MCF 10A (cell line): ENCODE results near the gene PODNL1. TPM values are rescaled to one million over a fixed set of nuclear protein-coding genes. Genes with fewer than 3 reads are reported as not detected.
"Not testable (repeated sequence)": the region's sequence is repeated elsewhere in the genome, so short reads cannot be mapped to it uniquely, and the experiment has no call there.

Experiments
- BruUV-seq: library from RNA; stranded (reverse); fragments of 400-500 nt; replicated peaks from 2 replicates; lab custom pipeline; 2021; lab: Mats Ljungman, UMichigan
- CTCF ChIA-PET: fragments of 300-600 bp; sonication (Branson Sonifier 250); formaldehyde crosslinking; extraction: SDS; loops from one replicate; lab custom pipeline; 2021; ENCODE audit warnings: antibody characterized with exemption, inconsistent platforms; lab: Yijun Ruan, JAX
- POLR2A ChIA-PET: fragments of 300-600, 350-650 bp; sonication (Branson Sonifier 250); formaldehyde crosslinking; extraction: SDS; loops from one replicate; lab custom pipeline; 2020; ENCODE audit warnings: antibody characterized with exemption, inconsistent platforms; lab: Yijun Ruan, JAX
- DNase-seq: peaks from one replicate; pipeline ENCODE4 v3.0.0-alpha.2; 2018; ENCODE audit not compliant: unreplicated experiment
- H3K27ac Mint-ChIP-seq: one replicate; pipeline ENCODE4 v1.8.0; 2022; ENCODE audit warnings: mild to moderate bottlenecking, low read depth, mixed read lengths; ENCODE audit not compliant: unreplicated experiment
- H3K27me3 Mint-ChIP-seq: one replicate; pipeline ENCODE4 v1.8.0; 2022; ENCODE audit warnings: mixed read lengths; ENCODE audit not compliant: insufficient read depth, unreplicated experiment
- H3K36me3 Mint-ChIP-seq: one replicate; pipeline ENCODE4 v1.8.0; 2022; ENCODE audit warnings: mild to moderate bottlenecking, moderate library complexity, mixed read lengths; ENCODE audit not compliant: insufficient read depth, unreplicated experiment
- H3K4me1 Mint-ChIP-seq: one replicate; pipeline ENCODE4 v1.8.0; 2022; ENCODE audit warnings: mixed read lengths; ENCODE audit not compliant: insufficient read depth, unreplicated experiment
- H3K4me3 Mint-ChIP-seq: one replicate; pipeline ENCODE4 v1.8.0; 2022; ENCODE audit warnings: mild to moderate bottlenecking, moderate library complexity, mixed read lengths; ENCODE audit not compliant: unreplicated experiment
- H3K9me3 Mint-ChIP-seq: one replicate; pipeline ENCODE4 v1.8.0; 2022; ENCODE audit warnings: mixed read lengths; ENCODE audit not compliant: unreplicated experiment
- CTCF ChIP-seq: fragments of 200-600 bp; IDR thresholded peaks from one replicate; pipeline ENCODE4 v1.8.0; 2022; ENCODE audit warnings: antibody characterized with exemption, mild to moderate bottlenecking; ENCODE audit not compliant: unreplicated experiment
- intact Hi-C: fragments of 100-400 bp; cut with micrococcal nuclease; formaldehyde crosslinking; loops from 2 replicates; pipeline ENCODE4 v1.14.1; 2022
- total RNA-seq: library from RNA; stranded (reverse); gene quantifications from 2 replicates; pipeline ENCODE4 v1.2.3, GENCODE V29; 2022

Gene PODNL1
- total RNA-seq, 1 experiment from 2014 or later, result 0.51 TPM

GRCh38 chr19:13977803-13978202 lies 39.6 kb upstream of the PODNL1 start:
- TF ChIP-seq CTCF, result no peak
- no peak overlapping the region for H3K27ac Mint-ChIP-seq
- H3K27me3 Mint-ChIP-seq, result no peaks in the 10 kb centered on the region
- intact Hi-C loops, result no loop called here
- H3K36me3 Mint-ChIP-seq, result peaks cover 43% of the 10 kb centered on the region
- POLR2A ChIA-PET, result no interaction called here
- no peaks in the 10 kb centered on the region for H3K9me3 Mint-ChIP-seq
- no peak overlapping the region for H3K4me3 Mint-ChIP-seq
- CTCF ChIA-PET, result interaction anchor here (0.5 to 0.9 kb wide), 4 partner anchors 19 to 154 kb away, joined by 3 to 4 read pairs (median 4); no protein-coding TSS in a partner anchor
- DNase-seq, result no peak
- H3K4me1 Mint-ChIP-seq, result peaks cover 5% of the 10 kb centered on the region
- no TSS peak for BruUV-seq

GRCh38 chr19:13976446-13976845 lies 38.2 kb upstream of the PODNL1 start:
- H3K27me3 Mint-ChIP-seq, result no peaks in the 10 kb centered on the region
- H3K27ac Mint-ChIP-seq, result no peak overlapping the region
- DNase-seq, result no peak
- H3K9me3 Mint-ChIP-seq, result no peaks in the 10 kb centered on the region
- ChIA-PET POLR2A (no interaction called here), CTCF (interaction anchor here (0.7 kb wide), 1 partner anchor 8 kb away, joined by 3 read pairs; no protein-coding TSS in a partner anchor)
- peaks cover 5% of the 10 kb centered on the region for H3K4me1 Mint-ChIP-seq
- BruUV-seq, result no TSS peak
- intact Hi-C loops, result no loop called here
- H3K36me3 Mint-ChIP-seq, result peaks cover 48% of the 10 kb centered on the region
- no peak overlapping the region for H3K4me3 Mint-ChIP-seq
- no peak for TF ChIP-seq CTCF

GRCh38 chr19:13975870-13976269 lies 37.7 kb upstream of the PODNL1 start:
- ChIA-PET POLR2A (interaction anchor here (0.6 kb wide), 1 partner anchor 43 kb away, joined by 3 read pairs; no protein-coding TSS in a partner anchor), CTCF (interaction anchor here (0.7 kb wide), 1 partner anchor 9 kb away, joined by 3 read pairs; no protein-coding TSS in a partner anchor)
- Mint-ChIP-seq H3K4me3 (no peak overlapping the region), H3K9me3 (no peaks in the 10 kb centered on the region), H3K27ac (no peak overlapping the region), H3K27me3 (no peaks in the 10 kb centered on the region), H3K36me3 (peaks cover 53% of the 10 kb centered on the region), H3K4me1 (peaks cover 5% of the 10 kb centered on the region)
- intact Hi-C loops, result no loop called here
- TF ChIP-seq CTCF, result no peak
- no TSS peak for BruUV-seq
- no peak for DNase-seq

- Mint-ChIP-seq H3K9me3 (no peaks in the 10 kb centered on the region), H3K4me3 (no peak overlapping the region), H3K36me3 (peaks cover 61% of the 10 kb centered on the region), H3K27me3 (no peaks in the 10 kb centered on the region), H3K27ac (no peak overlapping the region), H3K4me1 (peaks cover 5% of the 10 kb centered on the region)
- ChIA-PET POLR2A (interaction anchor here (0.6 kb wide), 1 partner anchor 226 kb away, joined by 4 read pairs; no protein-coding TSS in a partner anchor), CTCF (interaction anchor here (0.6 kb wide), 1 partner anchor 58 kb away, joined by 3 read pairs; the partner anchor contains the start of gene IL27RA)
- intact Hi-C loops, result no loop called here
- BruUV-seq, result no TSS peak
- DNase-seq, result peak; percentile 30
- no peak for TF ChIP-seq CTCF
Measured at GRCh38 chr19:13974073-13974472, 35.9 kb upstream of the PODNL1 start.

- H3K4me3 Mint-ChIP-seq, H3K27me3 Mint-ChIP-seq, H3K27ac Mint-ChIP-seq, H3K9me3 Mint-ChIP-seq, BruUV-seq, H3K4me1 Mint-ChIP-seq, DNase-seq, intact Hi-C loops: not testable (repeated sequence)
- ChIA-PET POLR2A (interaction anchor here (0.7 kb wide), 1 partner anchor 87 kb away, joined by 3 read pairs; no protein-coding TSS in a partner anchor), CTCF (interaction anchor here (0.5 to 0.7 kb wide), 3 partner anchors 58 to 264 kb away, joined by 3 read pairs; partner anchors contain the start of gene IL27RA)
- H3K36me3 Mint-ChIP-seq, result peaks cover 66% of the 10 kb centered on the region
Measured at GRCh38 chr19:13973479-13973878, 35.3 kb upstream of the PODNL1 start.
